ENCODE results near the gene PRSS53.
A peak's percentile ranks its signal among the peaks of the same experiment; 100 is the strongest.

The PRSS53 gene

GRCh38 chr16:31077024-31077423 is 11.7 kb downstream of the PRSS53 start:
- no peak for DNase-seq

- DNase-seq: no peak
Measured at GRCh38 chr16:31076319-31076718, 12.4 kb downstream of the PRSS53 start.

DNA sequence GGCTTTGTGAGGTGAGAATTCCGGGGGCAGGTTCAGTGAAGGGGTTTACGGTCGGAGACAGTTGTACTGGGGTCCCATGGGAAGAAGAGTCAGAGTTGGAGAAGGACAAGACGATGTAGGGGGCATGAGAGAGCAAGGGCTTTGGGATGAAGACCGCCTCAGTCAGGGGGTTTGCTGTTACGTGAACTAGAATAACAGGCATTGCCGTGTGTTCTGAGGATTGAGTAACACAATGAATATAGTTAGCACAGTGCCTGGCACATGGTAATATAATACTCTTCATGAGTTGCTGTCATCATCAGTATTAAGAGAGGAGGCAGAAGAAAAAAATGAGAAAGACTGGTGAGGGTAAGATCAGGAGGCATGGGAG is 13.9 kb downstream of the PRSS53 start:
- peak; percentile 41 for DNase-seq

DNA sequence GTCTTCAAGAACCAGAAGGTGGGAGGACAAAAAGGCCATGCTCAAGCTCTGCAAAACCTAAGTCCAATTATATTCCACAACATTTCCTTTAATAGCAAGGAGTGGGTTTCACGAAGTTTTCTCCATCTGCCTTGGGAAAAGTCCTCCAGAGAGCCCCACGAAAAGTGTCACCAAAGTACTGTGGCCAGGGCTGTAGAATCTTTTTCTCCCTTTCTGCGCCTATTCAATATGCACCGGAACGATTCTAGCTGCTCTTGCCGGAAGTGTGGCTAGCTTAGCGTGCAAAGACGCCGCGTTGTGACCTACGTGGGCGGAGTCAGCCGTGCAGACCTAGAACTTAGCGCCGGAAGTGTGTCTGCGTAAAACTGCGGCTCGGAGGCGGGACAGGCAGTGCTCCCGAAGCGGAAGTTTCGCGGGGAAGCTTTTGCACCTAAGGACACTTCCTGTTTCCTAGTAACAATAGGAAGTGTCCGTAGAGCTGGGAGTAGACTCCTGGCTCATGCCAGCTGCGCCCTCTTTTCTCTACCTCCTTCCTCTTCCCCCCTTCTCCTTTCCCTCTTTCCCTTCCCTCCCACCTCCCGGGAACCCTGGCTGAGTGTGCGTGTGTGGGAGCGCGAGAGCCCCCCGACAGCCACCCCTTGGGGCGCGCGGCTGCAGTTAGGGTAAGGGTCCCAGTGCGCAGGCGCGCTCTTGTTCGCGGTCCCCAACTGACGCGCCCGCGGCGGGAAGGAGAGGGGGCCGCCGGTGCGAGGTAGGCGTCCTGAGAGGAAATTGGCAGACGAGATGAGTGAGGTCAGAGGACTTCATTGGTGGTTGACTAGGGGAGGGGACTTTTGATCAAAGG is 14.6 kb downstream of the PRSS53 start, which contains the start of the genes ZNF646 and ZNF668:
ZNF646 (plus strand) TSS at position 453 of the 844 bp plus-strand sequence. CDS start 1,903 bp downstream, outside the sequence.
ZNF668 (minus strand) TSS at position 271 of the 844 bp plus-strand sequence. CDS start 9,781 bp downstream, outside the sequence.
- peak; percentile 100 for DNase-seq

- DNase-seq: peak; percentile 94
Measured at GRCh38 chr16:31073142-31073969, 15.4 kb downstream of the PRSS53 start.

DNA sequence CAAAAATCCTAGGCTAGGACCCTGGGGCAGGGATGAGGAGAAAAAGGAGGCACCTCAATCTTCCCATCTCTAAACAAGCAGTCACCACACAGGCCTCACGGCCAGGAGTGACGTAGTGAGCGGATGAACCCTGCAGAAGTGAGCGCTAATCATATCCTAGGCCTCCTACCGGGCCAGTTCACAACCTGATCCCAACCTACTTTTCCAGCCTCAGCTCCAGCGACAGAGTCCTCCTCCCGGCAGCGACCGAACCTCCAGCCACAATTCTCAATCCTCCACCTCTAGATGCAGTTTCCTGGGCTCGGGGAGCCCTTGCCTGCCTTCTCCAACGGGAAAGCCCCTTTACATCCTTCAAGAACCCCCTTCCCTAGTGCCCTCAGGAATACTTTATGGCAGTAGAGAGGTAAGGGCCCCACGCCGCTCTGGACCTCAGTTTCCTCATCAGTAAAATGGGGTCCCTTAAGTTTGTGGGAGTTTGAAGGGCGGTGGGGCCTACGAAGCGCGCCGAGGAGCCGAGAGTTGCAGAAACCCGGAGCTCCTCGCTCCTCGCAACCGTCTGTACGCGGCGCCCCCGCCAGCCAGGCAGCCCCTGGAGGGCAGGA is 16.1 kb downstream of the PRSS53 start:
- peak; percentile 63 for DNase-seq

- peak; percentile 25 for DNase-seq
Measured at GRCh38 chr16:31071861-31072260, 16.9 kb downstream of the PRSS53 start.

DNA sequence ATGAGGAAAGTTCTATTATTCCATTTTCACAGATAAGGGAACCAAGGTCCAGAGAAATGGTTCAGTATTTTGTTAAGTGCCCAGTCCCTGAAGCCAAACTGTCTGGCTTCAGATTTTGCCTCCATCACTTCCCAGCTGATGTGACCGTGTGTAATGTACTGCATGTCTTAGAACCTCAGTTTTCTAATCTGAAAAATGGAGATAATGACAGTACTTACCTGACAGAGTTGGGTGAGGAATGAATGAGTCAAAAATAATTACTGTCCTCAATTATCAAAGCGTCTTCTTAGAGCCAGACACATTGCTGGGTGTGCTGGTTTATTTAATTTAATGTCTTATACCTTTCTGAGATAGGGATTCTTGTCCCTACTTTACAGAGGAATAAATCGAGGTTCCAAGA is 21.4 kb downstream of the PRSS53 start:
- DNase-seq: no peak

DNA sequence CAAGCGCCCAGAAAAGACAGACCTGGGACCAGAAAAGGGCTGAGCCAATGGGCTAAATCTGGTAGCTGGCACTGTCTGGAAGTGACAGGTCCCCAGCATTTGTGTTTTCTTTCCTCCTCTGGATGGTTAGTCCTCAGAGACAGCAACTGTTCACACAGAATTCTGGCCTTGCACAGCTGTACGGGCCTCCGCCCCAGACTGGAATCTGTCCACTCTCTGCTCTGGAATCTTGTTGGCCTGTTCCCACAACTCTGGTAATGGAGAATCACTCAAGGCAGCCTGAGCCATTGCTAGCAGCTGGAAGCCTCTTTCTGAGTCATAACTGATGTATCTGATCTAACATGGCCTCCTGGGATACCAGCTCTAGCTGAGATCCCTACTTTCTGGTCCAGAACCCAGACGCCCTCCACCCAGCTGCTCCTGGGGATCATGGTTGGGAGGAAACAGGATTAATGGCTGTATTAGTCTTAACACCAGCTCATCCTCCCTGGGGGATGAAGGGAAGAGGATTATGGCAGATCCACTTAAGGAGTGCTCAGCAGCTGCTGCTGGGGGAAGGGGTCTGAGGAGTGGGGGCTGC is 23.8 kb downstream of the PRSS53 start:
- no peak for DNase-seq

DNA sequence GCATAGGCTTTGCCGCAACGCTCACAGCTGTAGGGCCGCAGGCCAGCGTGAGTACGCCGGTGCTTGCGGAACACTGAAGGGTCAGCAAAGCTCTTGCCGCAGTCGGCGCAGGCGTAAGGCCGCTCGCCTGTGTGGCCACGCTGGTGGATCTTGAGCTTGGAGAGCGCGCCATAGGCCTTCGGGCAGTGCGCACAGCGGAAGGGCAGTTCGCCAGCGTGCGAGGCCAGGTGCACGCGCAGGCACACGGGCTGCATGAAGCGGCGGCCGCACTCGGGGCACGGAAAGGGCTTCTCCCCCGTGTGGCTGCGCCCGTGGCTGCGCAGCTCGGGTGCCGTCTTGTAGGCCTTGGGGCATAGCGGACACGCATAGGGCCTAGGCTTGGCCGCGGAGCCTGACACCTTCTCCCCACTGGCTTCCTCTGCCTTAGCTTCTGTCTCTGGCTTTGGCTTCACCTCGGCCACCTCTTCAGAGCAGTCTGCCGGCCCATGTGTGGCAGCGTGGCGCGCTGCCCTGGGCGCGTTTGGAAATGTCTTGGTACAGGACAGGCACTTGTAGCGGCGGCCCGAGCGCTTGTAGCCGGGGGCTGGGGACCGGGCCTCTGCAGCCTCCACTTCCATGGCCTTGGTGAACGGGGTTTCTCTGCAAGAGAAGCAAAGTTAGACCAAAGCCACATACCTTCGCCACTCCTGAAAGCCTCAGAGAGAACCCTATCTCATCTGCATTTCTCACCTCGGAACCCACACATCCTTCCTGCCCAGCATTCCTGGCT is 24.7 kb downstream of the PRSS53 start:
- DNase-seq: no peak

DNA sequence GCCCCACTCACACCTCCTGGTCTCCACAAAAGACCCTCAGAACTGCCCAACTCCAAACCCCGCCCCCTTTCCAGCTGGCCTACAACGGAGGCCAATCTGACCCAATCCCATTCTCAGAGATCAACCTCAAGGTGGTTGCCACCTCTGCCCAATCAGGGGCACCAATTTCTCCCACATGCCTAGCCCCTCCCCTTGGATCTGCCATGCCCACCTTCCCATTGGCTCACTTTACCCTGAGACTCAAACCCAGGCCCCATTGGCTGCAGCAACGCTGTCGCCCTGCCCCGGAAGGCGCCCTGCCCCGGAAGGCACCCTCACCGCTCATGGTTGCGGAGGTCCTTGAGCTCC is 25.3 kb downstream of the PRSS53 start:
- DNase-seq: no peak

- DNase-seq: no peak
Measured at GRCh38 chr16:31061813-31062440, 26.8 kb downstream of the PRSS53 start.

DNA sequence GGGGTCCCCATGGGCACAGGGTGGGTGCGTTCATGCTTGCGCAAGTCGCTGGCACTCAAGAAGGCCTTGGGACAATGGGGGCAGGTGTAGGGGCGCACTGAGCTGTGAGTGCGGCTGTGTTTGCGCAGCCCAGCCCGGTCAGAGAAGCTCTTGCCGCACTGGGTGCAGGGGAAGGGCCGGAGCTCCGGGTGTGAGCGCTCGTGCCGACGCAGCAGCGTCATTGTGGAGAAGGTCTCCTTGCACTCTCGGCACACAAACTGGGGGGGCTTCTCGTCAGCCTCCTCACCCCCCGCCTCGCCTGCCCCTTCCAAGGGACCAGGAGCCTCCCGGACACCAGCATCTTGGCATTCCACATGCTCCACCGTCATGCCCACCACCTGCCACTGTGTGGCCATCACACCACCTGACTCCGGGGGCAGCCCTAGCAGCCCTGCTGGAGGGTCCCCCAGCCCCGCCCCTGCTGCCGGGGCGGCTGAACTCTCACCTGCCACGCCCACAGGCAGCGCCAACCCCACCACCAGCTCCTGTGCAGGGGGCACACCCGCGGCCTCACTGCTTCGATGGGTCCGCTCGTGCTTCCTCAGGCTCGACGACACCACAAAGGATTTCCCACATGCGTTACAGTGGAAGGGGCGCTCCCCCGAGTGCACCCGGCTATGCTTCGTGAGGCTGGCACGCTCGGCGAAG is 27.5 kb downstream of the PRSS53 start:
- no peak for DNase-seq

- no peak for DNase-seq
Measured at GRCh38 chr16:31055613-31056012, 33.1 kb downstream of the PRSS53 start.

DNA sequence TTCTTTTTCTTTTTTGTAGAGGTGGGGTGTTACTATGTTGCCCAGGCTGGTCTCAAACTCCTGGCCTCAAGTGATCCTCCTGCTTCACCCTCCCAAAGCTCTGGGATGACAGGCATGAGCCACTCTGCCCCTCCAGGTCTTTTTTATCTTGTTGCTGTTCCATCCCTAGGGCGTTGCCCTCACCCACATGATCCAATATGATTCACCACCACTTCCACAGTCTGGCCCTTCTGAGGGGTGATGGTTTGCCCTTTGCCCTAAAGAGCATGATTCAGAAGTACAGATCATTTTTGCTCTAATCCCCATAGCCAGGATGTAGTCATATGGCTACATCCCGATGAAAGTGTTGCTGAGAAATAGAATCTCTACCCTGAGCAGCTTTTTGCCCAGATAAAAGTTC is 36.6 kb downstream of the PRSS53 start:
- DNase-seq: peak; percentile 58

- no peak for DNase-seq
Measured at GRCh38 chr16:31050280-31051030, 38.3 kb downstream of the PRSS53 start.

DNA sequence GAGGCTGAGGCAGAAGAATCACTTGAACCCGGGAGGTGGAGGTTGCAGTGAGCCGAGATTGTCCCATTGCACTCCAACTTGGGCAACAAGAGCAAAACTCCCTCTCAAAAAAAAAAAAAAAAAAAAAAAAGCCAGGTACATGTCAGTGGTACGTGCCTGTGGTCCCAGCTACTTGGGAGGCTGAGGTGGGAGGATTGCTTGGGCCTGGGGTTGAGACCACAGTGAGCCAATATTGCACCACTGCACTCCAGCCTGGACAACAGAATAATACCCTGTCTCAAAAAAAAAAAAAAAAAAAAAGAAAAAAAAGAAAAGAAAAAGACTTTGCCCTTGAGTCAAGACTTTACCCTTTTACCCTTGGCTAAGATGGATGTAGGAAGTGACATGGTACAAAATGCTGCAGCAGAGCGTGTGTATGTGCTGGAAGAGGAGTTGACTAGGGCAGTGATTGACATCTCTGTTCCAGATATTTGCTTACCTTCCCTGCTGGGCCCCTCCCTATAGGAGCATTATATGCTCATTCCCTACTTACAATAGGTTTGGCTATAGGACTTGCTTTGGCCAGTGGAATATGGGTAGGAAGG is 44.8 kb downstream of the PRSS53 start:
- DNase-seq: no peak

DNA sequence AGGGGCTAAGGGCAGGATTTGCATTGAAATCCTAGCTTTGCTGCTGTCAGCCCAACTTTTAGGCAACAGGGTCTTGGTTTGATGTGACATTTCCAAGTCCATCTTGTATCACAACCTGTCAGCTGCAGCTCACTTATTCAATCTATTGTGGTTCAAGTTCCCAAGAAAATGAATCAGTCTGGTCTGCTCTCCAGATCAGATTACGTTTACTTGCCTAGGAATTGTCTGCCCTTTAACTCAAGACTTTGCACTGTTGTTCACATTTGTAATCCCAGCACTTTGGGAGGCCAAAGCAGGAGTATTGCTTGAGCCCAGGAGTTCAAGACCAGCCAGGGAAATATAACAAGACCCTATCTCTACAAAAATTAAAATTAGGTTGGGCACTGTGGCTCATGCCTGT is 45.4 kb downstream of the PRSS53 start:
- DNase-seq: no peak

DNA sequence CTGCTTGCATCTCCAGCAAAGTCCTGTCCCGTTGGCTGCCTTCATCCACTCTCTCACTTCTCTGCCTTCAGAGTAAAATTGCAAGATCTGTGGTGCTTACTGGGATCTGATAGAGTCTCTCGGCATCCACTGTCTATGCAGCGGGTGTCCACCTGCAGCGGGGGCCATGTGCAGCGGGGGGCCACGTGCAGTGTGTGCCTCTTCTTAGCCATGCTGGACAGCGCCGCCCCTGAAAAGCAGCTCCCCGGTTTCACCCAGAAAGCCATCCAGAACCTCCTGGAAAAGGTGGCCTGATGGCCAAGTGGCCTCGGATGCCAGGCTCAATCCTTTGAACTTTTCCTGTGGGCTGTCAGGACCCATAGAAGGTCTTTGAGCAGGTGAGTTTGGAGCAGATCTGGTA is 45.9 kb downstream of the PRSS53 start:
- no peak for DNase-seq

DNA sequence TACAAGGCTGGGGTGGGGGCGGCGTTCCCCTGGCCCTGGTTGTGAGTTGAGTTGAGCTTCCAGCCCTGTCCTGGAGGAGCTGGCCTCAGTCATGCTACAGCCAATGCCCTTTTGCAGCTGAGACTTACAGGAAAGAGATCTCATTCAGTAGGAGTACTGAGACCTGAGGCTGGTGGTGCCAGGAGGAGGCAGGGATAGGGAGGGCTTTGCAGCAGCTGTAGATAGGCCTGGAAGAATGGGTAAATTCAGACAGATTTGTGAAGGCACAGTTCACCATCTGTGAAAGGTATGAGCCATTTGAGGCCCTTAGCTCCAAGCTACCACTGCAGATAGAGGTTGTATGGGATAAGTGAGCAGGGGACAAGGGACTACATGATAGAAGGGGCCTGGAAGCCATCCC is 49.8 kb downstream of the PRSS53 start:
- no peak for DNase-seq
